Neuronal stem cell (in vitro differentiated cells): ENCODE measurements around the gene RASL12.
A peak's percentile ranks its signal among the peaks of the same experiment; 100 is the strongest.

Experiments used
- DNase-seq: peaks from one replicate; pipeline ENCODE4 v3.0.0-alpha.2; 2013; ENCODE audit warnings: low spot score
- H2AFZ ChIP-seq: one replicate; pipeline ENCODE4 v1.6.1; 2013; ENCODE audit warnings: mild to moderate bottlenecking, low read length, inconsistent platforms
- H2AK5ac ChIP-seq: 2 replicates; pipeline ENCODE4 v1.6.1; 2013; ENCODE audit warnings: low read depth, mild to moderate bottlenecking, inconsistent platforms, low read length, moderate library complexity, mixed read lengths
- H2BK120ac ChIP-seq: 2 replicates; pipeline ENCODE4 v1.6.1; 2013; ENCODE audit warnings: low read depth, mild to moderate bottlenecking, inconsistent platforms, low read length, moderate library complexity, mixed read lengths
- H2BK12ac ChIP-seq: one replicate; pipeline ENCODE4 v1.6.1; 2013; ENCODE audit warnings: low read length, inconsistent platforms
- H2BK15ac ChIP-seq: 2 replicates; pipeline ENCODE4 v1.6.1; 2013; ENCODE audit warnings: mild to moderate bottlenecking, low read length, inconsistent platforms, mixed read lengths
- H2BK5ac ChIP-seq: one replicate; pipeline ENCODE4 v1.6.1; 2013; ENCODE audit warnings: inconsistent platforms, mild to moderate bottlenecking, low read length, moderate library complexity
- H3K14ac ChIP-seq: one replicate; pipeline ENCODE4 v1.6.1; 2013; ENCODE audit warnings: low read length, inconsistent platforms
- H3K18ac ChIP-seq: 2 replicates; pipeline ENCODE4 v1.6.1; 2013; ENCODE audit warnings: low read length, inconsistent platforms
- H3K23ac ChIP-seq: 2 replicates; pipeline ENCODE4 v1.6.1; 2013; ENCODE audit warnings: low read depth, mild to moderate bottlenecking, mixed read lengths, low read length, inconsistent platforms; ENCODE audit not compliant: poor library complexity
- H3K27ac ChIP-seq: replicated peaks from 3 replicates; pipeline ENCODE4 v1.5.1; 2013; ENCODE audit warnings: low read length, inconsistent platforms
- H3K27me3 ChIP-seq, 3 experiments: 2 replicates each; pipeline ENCODE4 v1.6.1; 2013; ENCODE audit warnings: low read length in 3 of 3, mild to moderate bottlenecking in 2 of 3, inconsistent platforms in 1 of 3, low read depth in 1 of 3, mixed read lengths in 1 of 3, moderate library complexity in 1 of 3; ENCODE audit not compliant: control insufficient read depth in 3 of 3, insufficient read depth in 3 of 3
- H3K36me3 ChIP-seq, 2 donors: replicated peaks in 1 of 2; 2 replicates each; pipeline ENCODE4 v1.6.1; 2013; ENCODE audit warnings: low read length in 2 of 2; ENCODE audit not compliant: control insufficient read depth in 2 of 2, insufficient read depth in 2 of 2
- H3K4ac ChIP-seq: 2 replicates; pipeline ENCODE4 v1.6.1; 2013; ENCODE audit warnings: inconsistent platforms, mild to moderate bottlenecking, low read length, moderate library complexity
- H3K4me1 ChIP-seq, 2 donors: 1 replicate in 1 of 2; 2 replicates in 1 of 2; pipeline ENCODE4 v1.6.1; 2013; ENCODE audit warnings: low read length in 2 of 2, low read depth in 1 of 2; ENCODE audit not compliant: control insufficient read depth in 2 of 2, insufficient read depth in 1 of 2
- H3K4me2 ChIP-seq: one replicate; pipeline ENCODE4 v1.6.1; 2013; ENCODE audit warnings: mild to moderate bottlenecking, low read length, inconsistent platforms; ENCODE audit not compliant: insufficient read depth, poor library complexity, severe bottlenecking
- H3K4me3 ChIP-seq, 2 donors: 2 replicates each; pipeline ENCODE4 v1.5.1; 2013; ENCODE audit warnings: low read length in 2 of 2, mild to moderate bottlenecking in 2 of 2, inconsistent platforms in 1 of 2, moderate library complexity in 1 of 2
- H3K79me1 ChIP-seq: one replicate; pipeline ENCODE4 v1.6.1; 2013; ENCODE audit warnings: low read depth, mild to moderate bottlenecking, inconsistent platforms, low read length, moderate library complexity
- H3K9ac ChIP-seq: one replicate; pipeline ENCODE4 v1.6.1; 2013; ENCODE audit warnings: mild to moderate bottlenecking, low read depth, low read length, inconsistent platforms; ENCODE audit not compliant: poor library complexity
- H3K9me3 ChIP-seq, 2 donors: replicated peaks in 1 of 2; 2 replicates each; pipeline versions ENCODE3 to v1.6.1; 2013; ENCODE audit warnings: low read length in 2 of 2, mild to moderate bottlenecking in 2 of 2, inconsistent platforms in 1 of 2, low read depth in 1 of 2, mixed read lengths in 1 of 2, moderate library complexity in 1 of 2; ENCODE audit not compliant: control insufficient read depth in 2 of 2, insufficient read depth in 1 of 2
- H4K8ac ChIP-seq: one replicate; pipeline ENCODE4 v1.6.1; 2013; ENCODE audit warnings: low read depth, mild to moderate bottlenecking, inconsistent platforms, low read length, moderate library complexity
- H4K91ac ChIP-seq: one replicate; pipeline ENCODE4 v1.6.1; 2013; ENCODE audit warnings: low read length, low read depth, mild to moderate bottlenecking, inconsistent platforms; ENCODE audit not compliant: poor library complexity
- WGBS, 2 donors: extraction: QIAGEN DNeasy Blood & Tissue Kit; methylation state at CpG; one replicate each; pipeline ENCODE4 v1.1.7; 2013; ENCODE audit warnings: missing lambda C conversion rate in 2 of 2, mixed read lengths in 1 of 2; ENCODE audit not compliant: insufficient read length in 2 of 2, insufficient replicate concordance in 1 of 2; ENCODE audit errors: extremely low coverage in 2 of 2; 5-methylcytosine and 5-hydroxymethylcytosine counted together

Gene RASL12

GRCh38 chr15:65050270-65050669, 17.5 kb downstream of the RASL12 start:
- H2AK5ac ChIP-seq, result no peak overlapping the region
- no peak overlapping the region for H4K91ac ChIP-seq
- H2BK5ac ChIP-seq, result no peak overlapping the region
- peak overlapping the region; percentile 37 for H2AFZ ChIP-seq
- H3K4me3 ChIP-seq, result no peak overlapping the region
- no peak overlapping the region for H3K4ac ChIP-seq
- H3K4me2 ChIP-seq, result no peak overlapping the region
- no peak overlapping the region for H2BK15ac ChIP-seq
- no peak overlapping the region for H3K18ac ChIP-seq
- H3K14ac ChIP-seq, result no peak overlapping the region
- 100% methylated on average over 2 of the region's 4 CpGs; no CpG with 5 or more reads in 1 of the 2 donors for WGBS, 2 donors
- H3K9me3 ChIP-seq, result no peaks in the 10 kb centered on the region
- peaks cover 7 to 8% of the 10 kb centered on the region in 2 donors for H3K4me1 ChIP-seq
- no peaks in the 10 kb centered on the region for H3K36me3 ChIP-seq
- no peak overlapping the region for H2BK120ac ChIP-seq
- DNase-seq, result no peak
- H2BK12ac ChIP-seq, result no peak overlapping the region
- H3K79me1 ChIP-seq, result no peaks in the 10 kb centered on the region
- H3K23ac ChIP-seq, result no peak overlapping the region
- no peak overlapping the region for H3K9ac ChIP-seq
- H4K8ac ChIP-seq, result no peak overlapping the region
- H3K27me3 ChIP-seq, result peaks cover 0 to 17% (median 4%) of the 10 kb centered on the region in 3 experiments
- no peak overlapping the region for H3K27ac ChIP-seq

GRCh38 chr15:65049418-65049840, 18.4 kb downstream of the RASL12 start:
- peak overlapping the region; percentile 37 for H2AFZ ChIP-seq
- no peak overlapping the region for H2BK5ac ChIP-seq
- H2BK15ac ChIP-seq, result no peak overlapping the region
- no peak overlapping the region for H2BK120ac ChIP-seq
- no peaks in the 10 kb centered on the region for H3K79me1 ChIP-seq
- H3K4me2 ChIP-seq, result peak overlapping the region; percentile 58
- no CpG with 5 or more reads among the region's 19 CpGs for WGBS, 2 donors
- H2AK5ac ChIP-seq, result no peak overlapping the region
- no peak overlapping the region for H3K4ac ChIP-seq
- H2BK12ac ChIP-seq, result no peak overlapping the region
- DNase-seq, result peak; percentile 93
- no peak overlapping the region for H4K91ac ChIP-seq
- H3K36me3 ChIP-seq, result no peaks in the 10 kb centered on the region
- H3K27me3 ChIP-seq, result peaks cover 0 to 17% (median 4%) of the 10 kb centered on the region in 3 experiments
- no peak overlapping the region for H3K18ac ChIP-seq
- no peak overlapping the region for H3K14ac ChIP-seq
- no peak overlapping the region for H3K27ac ChIP-seq
- H3K4me1 ChIP-seq, result peaks cover 6 to 14% of the 10 kb centered on the region in 2 donors
- no peak overlapping the region for H3K23ac ChIP-seq
- H4K8ac ChIP-seq, result no peak overlapping the region
- H3K9me3 ChIP-seq, result no peaks in the 10 kb centered on the region
- no peak overlapping the region for H3K9ac ChIP-seq
- H3K4me3 ChIP-seq, result peak overlapping the region; percentile 28 to 31

DNA sequence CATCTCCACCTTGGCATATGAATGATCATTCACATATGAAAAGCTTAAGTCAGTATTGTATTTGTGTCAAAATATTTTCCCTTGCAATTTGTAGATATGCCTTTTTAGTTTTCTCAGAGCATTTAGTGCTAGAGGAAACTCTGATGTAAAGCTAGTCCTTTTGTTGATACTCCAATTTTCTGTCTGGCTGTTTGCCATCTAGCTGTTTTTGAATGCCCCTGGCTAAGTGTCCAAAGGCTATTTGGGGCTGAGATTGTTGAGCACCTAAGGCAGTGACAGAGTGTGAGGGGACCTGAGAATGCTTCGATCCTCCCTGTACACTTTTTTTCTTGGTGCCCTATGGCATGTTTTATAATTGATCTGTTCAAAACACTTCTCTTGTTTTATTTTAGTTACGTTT, 19.6 kb downstream of the RASL12 start:
- Histone ChIP-seq H3K27me3 (peaks cover 0 to 18% (median 4%) of the 10 kb centered on the region in 3 experiments), H2AK5ac (no peak overlapping the region), H3K9ac (no peak overlapping the region), H2BK12ac (no peak overlapping the region), H3K4me2 (no peak overlapping the region), H3K23ac (no peak overlapping the region), H3K4me1 (peaks cover 5 to 14% of the 10 kb centered on the region in 2 donors), H3K27ac (no peak overlapping the region), H4K8ac (no peak overlapping the region), H2BK120ac (no peak overlapping the region), H4K91ac (no peak overlapping the region), H3K79me1 (no peaks in the 10 kb centered on the region), H2BK15ac (no peak overlapping the region), H3K4me3 (no peak overlapping the region), H3K18ac (no peak overlapping the region), H3K9me3 (no peaks in the 10 kb centered on the region), H2AFZ (no peak overlapping the region), H3K4ac (no peak overlapping the region), H2BK5ac (no peak overlapping the region), H3K36me3 (no peaks in the 10 kb centered on the region), H3K14ac (no peak overlapping the region)
- no peak for DNase-seq
- no CpG with 5 or more reads among the region's 2 CpGs for WGBS, 2 donors

- H3K23ac ChIP-seq, result no peak within 1 kb of the TSS
- no peak within 1 kb of the TSS for H3K4me3 ChIP-seq
- peaks cover 4 to 14% of the 10 kb centered on the region in 2 donors for H3K4me1 ChIP-seq
- H2BK12ac ChIP-seq, result no peak within 1 kb of the TSS
- H3K9me3 ChIP-seq, result no peaks in the 10 kb centered on the region
- H4K91ac ChIP-seq, result no peak within 1 kb of the TSS
- no peak for DNase-seq
- no peak within 1 kb of the TSS for H2BK5ac ChIP-seq
- no peak within 1 kb of the TSS for H3K27ac ChIP-seq
- H3K4me2 ChIP-seq, result no peak within 1 kb of the TSS
- no peak within 1 kb of the TSS for H4K8ac ChIP-seq
- H2BK15ac ChIP-seq, result no peak within 1 kb of the TSS
- peak within 1 kb of the TSS; percentile 37 for H2AFZ ChIP-seq
- peaks cover 0 to 19% (median 2%) of the 10 kb centered on the region in 3 experiments for H3K27me3 ChIP-seq
- H3K14ac ChIP-seq, result no peak within 1 kb of the TSS
- no peak within 1 kb of the TSS for H3K18ac ChIP-seq
- H3K4ac ChIP-seq, result no peak within 1 kb of the TSS
- H3K36me3 ChIP-seq, result no peaks in the 10 kb centered on the region
- no peak within 1 kb of the TSS for H2AK5ac ChIP-seq
- no CpG with 5 or more reads among the region's 7 CpGs for WGBS, 2 donors
- H3K79me1 ChIP-seq, result no peaks in the 10 kb centered on the region
- no peak within 1 kb of the TSS for H2BK120ac ChIP-seq
- no peak within 1 kb of the TSS for H3K9ac ChIP-seq
Measured at GRCh38 chr15:65044724-65045481, 22.9 kb downstream of the RASL12 start, which contains the start of gene SLC51B. Gene SLC51B (plus strand): TSS chr15:65045387. CDS start chr15:65050005, 4,618 bp downstream.
